ENCODE data around the gene PSMD2.

The PSMD2 gene

GRCh38 chr3:184341925-184342324 lies 42.9 kb downstream of the PSMD2 start:
- TF ChIP-seq POLR2AphosphoS5 (IDR thresholded peaks at IDR 0.05; ENCODE audit: low read depth, low read length): no peak
- no peak for TF ChIP-seq PAX5 (IDR thresholded peaks at IDR 0.05; ENCODE audit: insufficient read depth, low read length, severe bottlenecking)
- TF ChIP-seq TAF1 (IDR thresholded peaks at IDR 0.05; ENCODE audit: low read depth, low read length): no peak
- no peak for TF ChIP-seq SPI1 (IDR thresholded peaks at IDR 0.05; ENCODE audit: low read depth, low read length)
- FAIRE-seq (no peak), DNase-seq (ENCODE audit: insufficient read length, low spot score) (no peak)

- DNase-seq (ENCODE audit: insufficient read length, low spot score) (no peak), FAIRE-seq (no peak)
- TF ChIP-seq PAX5 (IDR thresholded peaks at IDR 0.05; ENCODE audit: insufficient read depth, low read length, severe bottlenecking): no peak
- TF ChIP-seq POLR2A (IDR thresholded peaks at IDR 0.05; ENCODE audit: low read depth, low read length): no peak
- TF ChIP-seq SPI1 (IDR thresholded peaks at IDR 0.05; ENCODE audit: low read depth, low read length): no peak
- no peak for TF ChIP-seq POLR2AphosphoS5 (IDR thresholded peaks at IDR 0.05; ENCODE audit: low read depth, low read length)
- TF ChIP-seq TAF1 (IDR thresholded peaks at IDR 0.05; ENCODE audit: low read depth, low read length): no peak
- TF ChIP-seq POU2F2 (IDR thresholded peaks at IDR 0.05; ENCODE audit: low read depth, low read length): no peak
These were observed 44.3 kb downstream of the PSMD2 start for GRCh38 chr3:184343200-184343876.

- FAIRE-seq: no peak
- DNase-seq (ENCODE audit: insufficient read length, low spot score): no peak
- TF ChIP-seq SPI1 (IDR thresholded peaks at IDR 0.05; ENCODE audit: low read depth, low read length): no peak
- no peak for TF ChIP-seq POU2F2 (IDR thresholded peaks at IDR 0.05; ENCODE audit: low read depth, low read length)
- no peak for TF ChIP-seq POLR2A (IDR thresholded peaks at IDR 0.05; ENCODE audit: low read depth, low read length)
- TF ChIP-seq PAX5 (IDR thresholded peaks at IDR 0.05; ENCODE audit: insufficient read depth, low read length, severe bottlenecking): no peak
- TF ChIP-seq POLR2AphosphoS5 (IDR thresholded peaks at IDR 0.05; ENCODE audit: low read depth, low read length): no peak
- TF ChIP-seq TAF1 (IDR thresholded peaks at IDR 0.05; ENCODE audit: low read depth, low read length): no peak
These were observed 45.7 kb downstream of the PSMD2 start for GRCh38 chr3:184344579-184345316.

GRCh38 chr3:184345317-184346144 lies 46.5 kb downstream of the PSMD2 start:
- DNase-seq (ENCODE audit: insufficient read length, low spot score) (peak; percentile 65), FAIRE-seq (no peak)
- TF ChIP-seq TAF1 (IDR thresholded peaks at IDR 0.05; ENCODE audit: low read depth, low read length) (no peak), POLR2AphosphoS5 (IDR thresholded peaks at IDR 0.05; ENCODE audit: low read depth, low read length) (no peak), PAX5 (IDR thresholded peaks at IDR 0.05; ENCODE audit: insufficient read depth, low read length, severe bottlenecking) (no peak), POLR2A (IDR thresholded peaks at IDR 0.05; ENCODE audit: low read depth, low read length) (no peak), POU2F2 (IDR thresholded peaks at IDR 0.05; ENCODE audit: low read depth, low read length) (no peak), SPI1 (IDR thresholded peaks at IDR 0.05; ENCODE audit: low read depth, low read length) (no peak)

GRCh38 chr3:184346480-184347190 lies 47.6 kb downstream of the PSMD2 start:
- FAIRE-seq: no peak
- DNase-seq (ENCODE audit: insufficient read length, low spot score): no peak
- TF ChIP-seq POLR2A (IDR thresholded peaks at IDR 0.05; ENCODE audit: low read depth, low read length) (no peak), SPI1 (IDR thresholded peaks at IDR 0.05; ENCODE audit: low read depth, low read length) (no peak), POLR2AphosphoS5 (IDR thresholded peaks at IDR 0.05; ENCODE audit: low read depth, low read length) (no peak), PAX5 (IDR thresholded peaks at IDR 0.05; ENCODE audit: insufficient read depth, low read length, severe bottlenecking) (no peak), POU2F2 (IDR thresholded peaks at IDR 0.05; ENCODE audit: low read depth, low read length) (no peak), TAF1 (IDR thresholded peaks at IDR 0.05; ENCODE audit: low read depth, low read length) (no peak)

- FAIRE-seq: no peak
- no peak for DNase-seq (ENCODE audit: insufficient read length, low spot score)
- no peak for TF ChIP-seq SPI1 (IDR thresholded peaks at IDR 0.05; ENCODE audit: low read depth, low read length)
- no peak for TF ChIP-seq POU2F2 (IDR thresholded peaks at IDR 0.05; ENCODE audit: low read depth, low read length)
- no peak for TF ChIP-seq PAX5 (IDR thresholded peaks at IDR 0.05; ENCODE audit: insufficient read depth, low read length, severe bottlenecking)
These were observed 48.4 kb downstream of the PSMD2 start for GRCh38 chr3:184347321-184348056.

- FAIRE-seq (no peak), DNase-seq (ENCODE audit: insufficient read length, low spot score) (no peak)
- no peak for TF ChIP-seq SPI1 (IDR thresholded peaks at IDR 0.05; ENCODE audit: low read depth, low read length)
- no peak for TF ChIP-seq PAX5 (IDR thresholded peaks at IDR 0.05; ENCODE audit: insufficient read depth, low read length, severe bottlenecking)
- no peak for TF ChIP-seq POLR2AphosphoS5 (IDR thresholded peaks at IDR 0.05; ENCODE audit: low read depth, low read length)
- TF ChIP-seq POU2F2 (IDR thresholded peaks at IDR 0.05; ENCODE audit: low read depth, low read length): no peak
- no peak for TF ChIP-seq POLR2A (IDR thresholded peaks at IDR 0.05; ENCODE audit: low read depth, low read length)
- no peak for TF ChIP-seq TAF1 (IDR thresholded peaks at IDR 0.05; ENCODE audit: low read depth, low read length)
These were observed 49.0 kb downstream of the PSMD2 start for GRCh38 chr3:184348057-184348382.

- TF ChIP-seq SPI1 (IDR thresholded peaks at IDR 0.05; ENCODE audit: low read depth, low read length) (no peak), TAF1 (IDR thresholded peaks at IDR 0.05; ENCODE audit: low read depth, low read length) (no peak), PAX5 (IDR thresholded peaks at IDR 0.05; ENCODE audit: insufficient read depth, low read length, severe bottlenecking) (no peak), POLR2AphosphoS5 (IDR thresholded peaks at IDR 0.05; ENCODE audit: low read depth, low read length) (no peak), POU2F2 (IDR thresholded peaks at IDR 0.05; ENCODE audit: low read depth, low read length) (no peak), POLR2A (IDR thresholded peaks at IDR 0.05; ENCODE audit: low read depth, low read length) (no peak)
- no peak for DNase-seq (ENCODE audit: insufficient read length, low spot score)
- FAIRE-seq: no peak
These were observed 50.8 kb downstream of the PSMD2 start for GRCh38 chr3:184349563-184350470.

Measured in GM12891 (cell line).